Measurements from ENCODE around the gene MPV17L2. TPM values are rescaled to one million over a fixed set of nuclear protein-coding genes. Genes with fewer than 3 reads are reported as not detected.

The MPV17L2 gene
- total RNA-seq, 4 donors from 2014 or later: 18.1 to 38.9 (median 33.0) TPM

GRCh38 chr19:18223860-18224524, 31.0 kb downstream of the MPV17L2 start:
- DNase-seq: no peak
- no peak for ATAC-seq
- TF ChIP-seq CTCF (IDR thresholded peaks at IDR 0.05 in 4 of 5, conservative IDR thresholded peaks at IDR 0.05 in 1 of 5): no peak
- in situ Hi-C loops (cut with MboI; ENCODE audit: low sequenced_read_pairs in 4 of 4): no loop called here
- no peaks in the 10 kb centered on the region for H3K36me3 ChIP-seq
- peaks cover 17 to 24% of the 10 kb centered on the region in 2 donors for H3K4me1 ChIP-seq
- intact Hi-C loops (cut with DNase I; ENCODE audit: low total_unique reads): loop anchor here (1.0 kb wide), 3 partner anchors 20 to 71 kb away; partner anchors contain the start of genes PIK3R2 and RAB3A
- H3K9me3 ChIP-seq: no peaks in the 10 kb centered on the region
- peaks cover 0 to 6% (median 0%) of the 10 kb centered on the region in 3 donors for H3K27me3 ChIP-seq
- H3K27ac ChIP-seq: peak overlapping the region in 3 of 4 donors; percentile 61 to 73 (median 65)
- peak overlapping the region; percentile 52 to 71 (median 62) for H3K4me3 ChIP-seq

GRCh38 chr19:18224525-18225354, 31.7 kb downstream of the MPV17L2 start:
- intact Hi-C loops (cut with DNase I; ENCODE audit: low total_unique reads) (loop anchor here (1.0 kb wide), 3 partner anchors 20 to 71 kb away; partner anchors contain the start of genes PIK3R2 and RAB3A), in situ Hi-C loops (cut with MboI; ENCODE audit: low sequenced_read_pairs in 4 of 4) (no loop called here)
- Histone ChIP-seq H3K9me3 (no peaks in the 10 kb centered on the region), H3K27ac (peak overlapping the region; percentile 72 to 82 (median 76)), H3K27me3 (peaks cover 0 to 6% (median 0%) of the 10 kb centered on the region in 3 donors), H3K4me1 (peaks cover 17 to 24% of the 10 kb centered on the region in 2 donors), H3K4me3 (peak overlapping the region; percentile 52 to 71 (median 62)), H3K36me3 (no peaks in the 10 kb centered on the region)
- ATAC-seq: peak; percentile 93
- no peak for TF ChIP-seq CTCF (IDR thresholded peaks at IDR 0.05 in 4 of 5, conservative IDR thresholded peaks at IDR 0.05 in 1 of 5)
- no peak for TF ChIP-seq POLR2A (IDR thresholded peaks at IDR 0.05)
- DNase-seq: peak; percentile 97 to 98

- peaks cover 0 to 6% (median 0%) of the 10 kb centered on the region in 3 donors for H3K27me3 ChIP-seq
- peak overlapping the region; percentile 72 to 82 (median 76) for H3K27ac ChIP-seq
- intact Hi-C loops (cut with DNase I; ENCODE audit: low total_unique reads): no loop called here
- no peaks in the 10 kb centered on the region for H3K36me3 ChIP-seq
- in situ Hi-C loops (cut with MboI; ENCODE audit: low sequenced_read_pairs in 4 of 4): no loop called here
- ATAC-seq: no peak
- TF ChIP-seq CTCF (IDR thresholded peaks at IDR 0.05 in 4 of 5, conservative IDR thresholded peaks at IDR 0.05 in 1 of 5): no peak
- TF ChIP-seq POLR2A (IDR thresholded peaks at IDR 0.05): no peak
- no peak for DNase-seq
- H3K9me3 ChIP-seq: no peaks in the 10 kb centered on the region
- peaks cover 17 to 24% of the 10 kb centered on the region in 2 donors for H3K4me1 ChIP-seq
- H3K4me3 ChIP-seq: peak overlapping the region; percentile 35 to 63 (median 56)
These were observed 32.3 kb downstream of the MPV17L2 start for GRCh38 chr19:18225355-18225701.

GRCh38 chr19:18225702-18226468, 32.9 kb downstream of the MPV17L2 start, which contains the start of gene PDE4C:
PDE4C (minus strand) TSS chr19:18226438; CDS start chr19:18226415, 23 bp downstream.
- intact Hi-C loops (cut with DNase I; ENCODE audit: low total_unique reads) (no loop called here), in situ Hi-C loops (cut with MboI; ENCODE audit: low sequenced_read_pairs in 4 of 4) (no loop called here)
- Histone ChIP-seq H3K4me3 (peak within 1 kb of the TSS in 3 of 4 donors; percentile 32 to 63 (median 62)), H3K36me3 (no peaks in the 10 kb centered on the region), H3K27me3 (peaks cover 0 to 4% (median 0%) of the 10 kb centered on the region in 3 donors), H3K4me1 (peaks cover 17 to 24% of the 10 kb centered on the region in 2 donors), H3K27ac (peak within 1 kb of the TSS; percentile 72 to 82 (median 76)), H3K9me3 (no peaks in the 10 kb centered on the region)
- DNase-seq (no peak), ATAC-seq (peak in 1 of 2 donors; percentile 16)
- TF ChIP-seq POLR2A (IDR thresholded peaks at IDR 0.05) (no peak), CTCF (IDR thresholded peaks at IDR 0.05 in 4 of 5, conservative IDR thresholded peaks at IDR 0.05 in 1 of 5) (no peak)
